ENCODE data around the gene NDUFAF8. TPM values are rescaled to one million over a fixed set of nuclear protein-coding genes. Genes with fewer than 3 reads are reported as not detected.

The NDUFAF8 gene
- total and polyA plus RNA-seq, 10 of the 15 experiments (the other 5 are each of a cell fraction or from before 2014, with no cell fraction given) = 22.0 to 307 (median 106) TPM

- no peak overlapping the region for H3K4me3 ChIP-seq
- no TSS peak for BruUV-seq (replicated peaks)
- H3K36me3 ChIP-seq (ENCODE audit: control insufficient read depth in 2 of 2, insufficient read depth in 2 of 2, low read length in 1 of 2) = peaks cover 15 to 18% of the 10 kb centered on the region in 2 experiments
- RAD21 ChIA-PET (ENCODE audit: unreplicated experiment) = no interaction called here
- SMC1A ChIA-PET (ENCODE audit: uncharacterized antibody, unreplicated experiment) = no interaction called here
- ATAC-seq = no peak
- POLR2A ChIA-PET = no interaction called here
- no peaks in the 10 kb centered on the region for H3K27me3 ChIP-seq (replicated peaks in 1 of 2; ENCODE audit: control insufficient read depth in 2 of 2, insufficient read depth in 2 of 2, low read length in 1 of 2)
- CTCF ChIA-PET = no interaction called here
- H3K9ac ChIP-seq (ENCODE audit: control insufficient read depth, insufficient read depth, low read length) = no peak overlapping the region
- H3K9me3 ChIP-seq (replicated peaks; ENCODE audit: control insufficient read depth, insufficient read depth, low read length) = no peaks in the 10 kb centered on the region
- intact Hi-C loops (cut with micrococcal nuclease; ENCODE audit: unreplicated experiment) (no loop called here), in situ Hi-C loops (cut with MboI) (no loop called here)
- no peaks in the 10 kb centered on the region for H4K20me1 ChIP-seq (ENCODE audit: control insufficient read depth, insufficient read depth)
- H3K4me1 ChIP-seq (ENCODE audit: control insufficient read depth, insufficient read depth, low read length) = no peaks in the 10 kb centered on the region
- H2AFZ ChIP-seq (ENCODE audit: control insufficient read depth, low read depth, low read length) = no peak overlapping the region
- H3K4me2 ChIP-seq (ENCODE audit: control insufficient read depth, insufficient read depth) = no peak overlapping the region
- no peak overlapping the region for H3K27ac ChIP-seq (ENCODE audit: control insufficient read depth, insufficient read depth)
- FAIRE-seq = no peak
- no peaks in the 10 kb centered on the region for H3K79me2 ChIP-seq (ENCODE audit: control insufficient read depth, insufficient read depth, low read length)
- no peak for DNase-seq (ENCODE audit: low read depth, low spot score)
- 99% methylated on average over 31 of the region's 31 CpGs for WGBS (ENCODE audit: insufficient coverage, insufficient replicate concordance, low lambda C conversion rate, missing lambda C conversion rate)
- TF ChIP-seq, protein P1, sequence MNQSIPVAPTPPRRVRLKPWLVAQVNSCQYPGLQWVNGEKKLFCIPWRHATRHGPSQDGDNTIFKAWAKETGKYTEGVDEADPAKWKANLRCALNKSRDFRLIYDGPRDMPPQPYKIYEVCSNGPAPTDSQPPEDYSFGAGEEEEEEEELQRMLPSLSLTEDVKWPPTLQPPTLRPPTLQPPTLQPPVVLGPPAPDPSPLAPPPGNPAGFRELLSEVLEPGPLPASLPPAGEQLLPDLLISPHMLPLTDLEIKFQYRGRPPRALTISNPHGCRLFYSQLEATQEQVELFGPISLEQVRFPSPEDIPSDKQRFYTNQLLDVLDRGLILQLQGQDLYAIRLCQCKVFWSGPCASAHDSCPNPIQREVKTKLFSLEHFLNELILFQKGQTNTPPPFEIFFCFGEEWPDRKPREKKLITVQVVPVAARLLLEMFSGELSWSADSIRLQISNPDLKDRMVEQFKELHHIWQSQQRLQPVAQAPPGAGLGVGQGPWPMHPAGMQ (IDR thresholded peaks at IDR 0.05; ENCODE audit: borderline replicate concordance) = no peak
- no peak for TF ChIP-seq SUPT20H (IDR thresholded peaks at IDR 0.05; ENCODE audit: borderline replicate concordance, control insufficient read depth, low read depth, low read length)
- TF ChIP-seq POLR2AphosphoS5 (IDR thresholded peaks at IDR 0.05; ENCODE audit: low read length) = no peak
- no peak for TF ChIP-seq SREBF1 (IDR thresholded peaks at IDR 0.05; ENCODE audit: low read length)
- TF ChIP-seq POU2F2 (IDR thresholded peaks at IDR 0.05; ENCODE audit: borderline replicate concordance, low read depth, low read length) = no peak
- TF ChIP-seq GATAD2B (conservative IDR thresholded peaks at IDR 0.05; ENCODE audit: low read depth) = no peak
- TF ChIP-seq ZNF274 (IDR thresholded peaks at IDR 0.05; ENCODE audit: insufficient read depth, insufficient read length) = no peak
- no peak for TF ChIP-seq RAD51 (IDR thresholded peaks at IDR 0.05)
- TF ChIP-seq, protein P2, sequence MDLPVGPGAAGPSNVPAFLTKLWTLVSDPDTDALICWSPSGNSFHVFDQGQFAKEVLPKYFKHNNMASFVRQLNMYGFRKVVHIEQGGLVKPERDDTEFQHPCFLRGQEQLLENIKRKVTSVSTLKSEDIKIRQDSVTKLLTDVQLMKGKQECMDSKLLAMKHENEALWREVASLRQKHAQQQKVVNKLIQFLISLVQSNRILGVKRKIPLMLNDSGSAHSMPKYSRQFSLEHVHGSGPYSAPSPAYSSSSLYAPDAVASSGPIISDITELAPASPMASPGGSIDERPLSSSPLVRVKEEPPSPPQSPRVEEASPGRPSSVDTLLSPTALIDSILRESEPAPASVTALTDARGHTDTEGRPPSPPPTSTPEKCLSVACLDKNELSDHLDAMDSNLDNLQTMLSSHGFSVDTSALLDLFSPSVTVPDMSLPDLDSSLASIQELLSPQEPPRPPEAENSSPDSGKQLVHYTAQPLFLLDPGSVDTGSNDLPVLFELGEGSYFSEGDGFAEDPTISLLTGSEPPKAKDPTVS (IDR thresholded peaks at IDR 0.05; ENCODE audit: low read depth, low read length) = no peak
- no peak for TF ChIP-seq IRF4 (IDR thresholded peaks at IDR 0.05; ENCODE audit: low read depth, low read length)
- TF ChIP-seq ZNF592 (IDR thresholded peaks at IDR 0.05) = no peak
- TF ChIP-seq ETV6 (conservative IDR thresholded peaks at IDR 0.05 in 1 of 2, IDR thresholded peaks at IDR 0.05 in 1 of 2; ENCODE audit: borderline replicate concordance in 1 of 2, low read depth in 1 of 2) = no peak
- no peak for TF ChIP-seq NKRF (conservative IDR thresholded peaks at IDR 0.05)
Observed at GRCh38 chr17:81273698-81274470, 34.8 kb downstream of the NDUFAF8 start.

Data from GM12878 (cell line).